H1 (cell line): Measurements from ENCODE around the gene C13orf42. TPM values are rescaled to one million over a fixed set of nuclear protein-coding genes. Genes with fewer than 3 reads are reported as not detected.

ENCODE experiments used
- CBX5 ChIP-seq: fragments of 300-800, 300-1000 bp; sonication (generic); IDR thresholded peaks from 2 replicates; pipeline ENCODE4 v1.7.1; 2016; ENCODE audit warnings: antibody characterized with exemption, low read length, low read depth
- CBX8 ChIP-seq: fragments of 300-800, 300-1000 bp; sonication (generic); IDR thresholded peaks from 2 replicates; pipeline ENCODE4 v1.7.1; 2016; ENCODE audit warnings: low read depth, low read length, borderline replicate concordance
- JUN ChIP-seq: IDR thresholded peaks from 2 replicates; pipeline ENCODE4 v1.6.1; 2011; ENCODE audit warnings: low read depth, mild to moderate bottlenecking, improper control_type of control experiment, low read length
- KDM4A ChIP-seq: IDR thresholded peaks from one replicate; pipeline ENCODE4 v1.7.1; 2012; ENCODE audit warnings: low read depth, mild to moderate bottlenecking, moderate library complexity, low read length, inconsistent platforms; ENCODE audit not compliant: severe bottlenecking
- PHF8 ChIP-seq: fragments of 200-600 bp; sonication (generic); conservative IDR thresholded peaks from 2 replicates; pipeline ENCODE4 v1.7.1; 2012; ENCODE audit warnings: low read depth, mild to moderate bottlenecking, inconsistent platforms, low read length, moderate library complexity
- POLR2AphosphoS5 ChIP-seq: IDR thresholded peaks from 2 replicates; pipeline ENCODE4 v1.6.1; 2011; ENCODE audit warnings: low read depth, low read length
- SP1 ChIP-seq: IDR thresholded peaks from 2 replicates; pipeline ENCODE4 v1.6.1; 2011; ENCODE audit warnings: low read depth, low read length
- ZNF274 ChIP-seq: IDR thresholded peaks from 2 replicates; pipeline ENCODE4 v1.7.0; 2012; ENCODE audit warnings: low read length, borderline replicate concordance; ENCODE audit errors: extremely low read depth
- polyA plus RNA-seq, 7 experiments: library from polyadenylated mRNA; depleted of rRNA in 3 of 7; stranded (reverse) in 5 of 7; unstranded in 2 of 7; fragments of >200 nt in 5 of 7; fragments of 200-250 nt in 2 of 7; gene quantifications; 1 replicate in 5 of 7; 2 replicates in 1 of 7; 4 replicates in 1 of 7; pipeline versions ENCODE4 v1.2.1 to v1.2.3, GENCODE V29; 2011 to 2013; ENCODE audit warnings: missing spikeins in 2 of 7, mixed read lengths in 2 of 7
- total RNA-seq: library from RNA; stranded (reverse); fragmentation: NEBNext Ultra II Directional; extraction: Animal tissue kit (Norgen Biotek cat#: 25700); gene quantifications from 2 replicates; pipeline ENCODE4 v1.2.1, GENCODE V29; 2021
- TF ChIP-seq, protein P1 (sequence below): fragments of 300-600 bp; sonication (generic); IDR thresholded peaks from 2 replicates; pipeline ENCODE4 v1.7.1; 2012; ENCODE audit warnings: low read length, moderate library complexity, mild to moderate bottlenecking, inconsistent platforms; ENCODE audit not compliant: insufficient replicate concordance

The C13orf42 gene
- total and polyA plus RNA-seq, 2 of the 8 experiments (the other 6 are each of a cell fraction or from before 2014, with no cell fraction given): 9.9 to 10.1 TPM

DNA sequence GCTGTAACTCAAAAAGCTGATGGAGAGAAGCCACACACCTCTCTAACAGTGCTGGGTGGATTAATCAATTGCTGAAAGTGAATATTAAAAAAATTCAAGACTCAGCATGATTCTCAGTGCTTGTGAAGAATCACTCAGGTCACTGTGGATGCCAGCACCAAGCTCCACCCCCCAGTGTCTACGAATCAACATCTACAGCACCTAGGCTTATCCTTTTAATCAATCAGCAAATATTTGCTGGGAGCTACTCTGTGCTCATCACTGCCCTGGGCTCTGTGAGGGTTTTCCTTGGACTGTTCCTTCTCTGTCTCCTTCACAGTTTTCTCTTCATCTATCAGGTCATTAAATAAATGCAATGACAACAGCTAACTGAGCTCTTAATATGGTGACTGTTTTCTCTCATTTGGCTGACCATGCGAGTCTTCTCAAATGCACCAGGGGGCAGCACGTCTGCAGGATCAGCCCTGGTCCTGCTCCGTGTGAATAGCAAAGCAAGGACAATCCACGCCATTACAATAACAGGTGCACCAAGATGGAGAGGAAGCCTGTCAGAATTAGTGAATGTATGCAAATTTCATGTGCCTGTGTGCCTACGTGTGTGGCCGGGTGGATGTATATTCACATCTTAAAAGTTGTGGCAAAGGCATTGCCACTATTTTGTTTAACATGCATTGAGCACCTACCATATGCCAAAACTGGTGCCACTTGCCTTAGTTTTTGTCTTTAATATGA is 14.6 kb upstream of the C13orf42 start (continued):
- TF ChIP-seq ZNF274: no peak
- no peak for TF ChIP-seq KDM4A
- TF ChIP-seq CBX8: no peak
- no peak for TF ChIP-seq JUN
- TF ChIP-seq CBX5: no peak
- TF ChIP-seq, protein P1, sequence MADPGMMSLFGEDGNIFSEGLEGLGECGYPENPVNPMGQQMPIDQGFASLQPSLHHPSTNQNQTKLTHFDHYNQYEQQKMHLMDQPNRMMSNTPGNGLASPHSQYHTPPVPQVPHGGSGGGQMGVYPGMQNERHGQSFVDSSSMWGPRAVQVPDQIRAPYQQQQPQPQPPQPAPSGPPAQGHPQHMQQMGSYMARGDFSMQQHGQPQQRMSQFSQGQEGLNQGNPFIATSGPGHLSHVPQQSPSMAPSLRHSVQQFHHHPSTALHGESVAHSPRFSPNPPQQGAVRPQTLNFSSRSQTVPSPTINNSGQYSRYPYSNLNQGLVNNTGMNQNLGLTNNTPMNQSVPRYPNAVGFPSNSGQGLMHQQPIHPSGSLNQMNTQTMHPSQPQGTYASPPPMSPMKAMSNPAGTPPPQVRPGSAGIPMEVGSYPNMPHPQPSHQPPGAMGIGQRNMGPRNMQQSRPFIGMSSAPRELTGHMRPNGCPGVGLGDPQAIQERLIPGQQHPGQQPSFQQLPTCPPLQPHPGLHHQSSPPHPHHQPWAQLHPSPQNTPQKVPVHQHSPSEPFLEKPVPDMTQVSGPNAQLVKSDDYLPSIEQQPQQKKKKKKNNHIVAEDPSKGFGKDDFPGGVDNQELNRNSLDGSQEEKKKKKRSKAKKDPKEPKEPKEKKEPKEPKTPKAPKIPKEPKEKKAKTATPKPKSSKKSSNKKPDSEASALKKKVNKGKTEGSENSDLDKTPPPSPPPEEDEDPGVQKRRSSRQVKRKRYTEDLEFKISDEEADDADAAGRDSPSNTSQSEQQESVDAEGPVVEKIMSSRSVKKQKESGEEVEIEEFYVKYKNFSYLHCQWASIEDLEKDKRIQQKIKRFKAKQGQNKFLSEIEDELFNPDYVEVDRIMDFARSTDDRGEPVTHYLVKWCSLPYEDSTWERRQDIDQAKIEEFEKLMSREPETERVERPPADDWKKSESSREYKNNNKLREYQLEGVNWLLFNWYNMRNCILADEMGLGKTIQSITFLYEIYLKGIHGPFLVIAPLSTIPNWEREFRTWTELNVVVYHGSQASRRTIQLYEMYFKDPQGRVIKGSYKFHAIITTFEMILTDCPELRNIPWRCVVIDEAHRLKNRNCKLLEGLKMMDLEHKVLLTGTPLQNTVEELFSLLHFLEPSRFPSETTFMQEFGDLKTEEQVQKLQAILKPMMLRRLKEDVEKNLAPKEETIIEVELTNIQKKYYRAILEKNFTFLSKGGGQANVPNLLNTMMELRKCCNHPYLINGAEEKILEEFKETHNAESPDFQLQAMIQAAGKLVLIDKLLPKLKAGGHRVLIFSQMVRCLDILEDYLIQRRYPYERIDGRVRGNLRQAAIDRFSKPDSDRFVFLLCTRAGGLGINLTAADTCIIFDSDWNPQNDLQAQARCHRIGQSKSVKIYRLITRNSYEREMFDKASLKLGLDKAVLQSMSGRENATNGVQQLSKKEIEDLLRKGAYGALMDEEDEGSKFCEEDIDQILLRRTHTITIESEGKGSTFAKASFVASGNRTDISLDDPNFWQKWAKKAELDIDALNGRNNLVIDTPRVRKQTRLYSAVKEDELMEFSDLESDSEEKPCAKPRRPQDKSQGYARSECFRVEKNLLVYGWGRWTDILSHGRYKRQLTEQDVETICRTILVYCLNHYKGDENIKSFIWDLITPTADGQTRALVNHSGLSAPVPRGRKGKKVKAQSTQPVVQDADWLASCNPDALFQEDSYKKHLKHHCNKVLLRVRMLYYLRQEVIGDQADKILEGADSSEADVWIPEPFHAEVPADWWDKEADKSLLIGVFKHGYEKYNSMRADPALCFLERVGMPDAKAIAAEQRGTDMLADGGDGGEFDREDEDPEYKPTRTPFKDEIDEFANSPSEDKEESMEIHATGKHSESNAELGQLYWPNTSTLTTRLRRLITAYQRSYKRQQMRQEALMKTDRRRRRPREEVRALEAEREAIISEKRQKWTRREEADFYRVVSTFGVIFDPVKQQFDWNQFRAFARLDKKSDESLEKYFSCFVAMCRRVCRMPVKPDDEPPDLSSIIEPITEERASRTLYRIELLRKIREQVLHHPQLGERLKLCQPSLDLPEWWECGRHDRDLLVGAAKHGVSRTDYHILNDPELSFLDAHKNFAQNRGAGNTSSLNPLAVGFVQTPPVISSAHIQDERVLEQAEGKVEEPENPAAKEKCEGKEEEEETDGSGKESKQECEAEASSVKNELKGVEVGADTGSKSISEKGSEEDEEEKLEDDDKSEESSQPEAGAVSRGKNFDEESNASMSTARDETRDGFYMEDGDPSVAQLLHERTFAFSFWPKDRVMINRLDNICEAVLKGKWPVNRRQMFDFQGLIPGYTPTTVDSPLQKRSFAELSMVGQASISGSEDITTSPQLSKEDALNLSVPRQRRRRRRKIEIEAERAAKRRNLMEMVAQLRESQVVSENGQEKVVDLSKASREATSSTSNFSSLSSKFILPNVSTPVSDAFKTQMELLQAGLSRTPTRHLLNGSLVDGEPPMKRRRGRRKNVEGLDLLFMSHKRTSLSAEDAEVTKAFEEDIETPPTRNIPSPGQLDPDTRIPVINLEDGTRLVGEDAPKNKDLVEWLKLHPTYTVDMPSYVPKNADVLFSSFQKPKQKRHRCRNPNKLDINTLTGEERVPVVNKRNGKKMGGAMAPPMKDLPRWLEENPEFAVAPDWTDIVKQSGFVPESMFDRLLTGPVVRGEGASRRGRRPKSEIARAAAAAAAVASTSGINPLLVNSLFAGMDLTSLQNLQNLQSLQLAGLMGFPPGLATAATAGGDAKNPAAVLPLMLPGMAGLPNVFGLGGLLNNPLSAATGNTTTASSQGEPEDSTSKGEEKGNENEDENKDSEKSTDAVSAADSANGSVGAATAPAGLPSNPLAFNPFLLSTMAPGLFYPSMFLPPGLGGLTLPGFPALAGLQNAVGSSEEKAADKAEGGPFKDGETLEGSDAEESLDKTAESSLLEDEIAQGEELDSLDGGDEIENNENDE: peak; percentile 34
- TF ChIP-seq PHF8: no peak
- TF ChIP-seq POLR2AphosphoS5: no peak
- TF ChIP-seq SP1: no peak
